HG03439 (cell line): Measurements from ENCODE around the gene CRACR2A.

Experiments
- ATAC-seq: cut with Tn5 transposase; IDR thresholded peaks from one replicate; pipeline ENCODE4 v1.9.1; 2021; ENCODE audit warnings: mild to moderate bottlenecking, moderate library complexity; ENCODE audit not compliant: unreplicated experiment

Gene CRACR2A, protein sequence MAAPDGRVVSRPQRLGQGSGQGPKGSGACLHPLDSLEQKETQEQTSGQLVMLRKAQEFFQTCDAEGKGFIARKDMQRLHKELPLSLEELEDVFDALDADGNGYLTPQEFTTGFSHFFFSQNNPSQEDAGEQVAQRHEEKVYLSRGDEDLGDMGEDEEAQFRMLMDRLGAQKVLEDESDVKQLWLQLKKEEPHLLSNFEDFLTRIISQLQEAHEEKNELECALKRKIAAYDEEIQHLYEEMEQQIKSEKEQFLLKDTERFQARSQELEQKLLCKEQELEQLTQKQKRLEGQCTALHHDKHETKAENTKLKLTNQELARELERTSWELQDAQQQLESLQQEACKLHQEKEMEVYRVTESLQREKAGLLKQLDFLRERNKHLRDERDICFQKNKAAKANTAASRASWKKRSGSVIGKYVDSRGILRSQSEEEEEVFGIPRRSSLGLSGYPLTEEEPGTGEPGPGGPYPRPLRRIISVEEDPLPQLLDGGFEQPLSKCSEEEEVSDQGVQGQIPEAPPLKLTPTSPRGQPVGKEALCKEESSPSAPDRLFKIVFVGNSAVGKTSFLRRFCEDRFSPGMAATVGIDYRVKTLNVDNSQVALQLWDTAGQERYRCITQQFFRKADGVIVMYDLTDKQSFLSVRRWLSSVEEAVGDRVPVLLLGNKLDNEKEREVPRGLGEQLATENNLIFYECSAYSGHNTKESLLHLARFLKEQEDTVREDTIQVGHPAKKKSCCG

DNA sequence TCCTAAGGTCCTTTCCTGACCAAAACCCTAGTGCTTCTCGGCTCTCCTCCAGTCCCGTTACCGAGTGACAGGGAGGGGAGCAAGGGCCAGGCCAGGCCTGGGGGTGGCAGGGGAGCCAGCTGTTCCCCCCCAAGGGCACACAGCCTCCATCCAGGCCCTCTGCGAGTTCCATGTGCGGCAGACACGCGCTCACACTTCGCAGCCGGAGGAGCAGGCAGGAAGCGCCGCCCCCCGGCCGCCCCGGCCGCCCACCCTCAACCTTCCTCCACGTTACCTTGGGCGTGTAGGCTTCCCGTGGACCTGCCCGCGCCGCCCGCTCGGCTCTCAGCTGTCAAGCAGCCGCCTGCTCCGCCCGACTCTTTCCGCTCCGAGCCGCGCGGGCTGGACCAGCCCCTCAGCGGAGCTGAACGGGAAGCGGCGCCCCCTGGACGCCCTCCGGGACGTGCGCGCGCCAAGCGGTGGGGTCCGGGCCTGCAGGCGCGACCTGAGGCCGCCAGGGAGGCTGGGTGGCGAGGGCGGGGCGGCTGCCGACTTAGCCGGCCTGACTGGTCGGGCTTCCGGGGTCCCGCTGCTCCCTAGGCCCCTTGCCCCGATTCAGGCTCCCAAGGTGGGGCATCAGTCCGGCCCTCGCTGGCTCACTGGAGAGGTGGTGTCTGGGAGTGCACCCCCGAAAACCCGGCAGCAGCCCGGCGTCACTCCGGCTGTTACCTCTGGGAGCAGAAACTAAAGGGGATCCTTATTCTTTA is at the start of gene CRACR2A:
Gene CRACR2A, minus strand, starts transcription at position 369 of the 746 bp plus-strand sequence. CDS start 56,110 bp downstream, outside the sequence.
- peak; percentile 88 for ATAC-seq

- ATAC-seq: no peak
Observed at GRCh38 chr12:3797531-3798048, 44.7 kb upstream of the CRACR2A start.

GRCh38 chr12:3795492-3796133 is 42.7 kb upstream of the CRACR2A start:
- ATAC-seq: no peak

- no peak for ATAC-seq
Observed at GRCh38 chr12:3795066-3795465, 42.2 kb upstream of the CRACR2A start.

DNA sequence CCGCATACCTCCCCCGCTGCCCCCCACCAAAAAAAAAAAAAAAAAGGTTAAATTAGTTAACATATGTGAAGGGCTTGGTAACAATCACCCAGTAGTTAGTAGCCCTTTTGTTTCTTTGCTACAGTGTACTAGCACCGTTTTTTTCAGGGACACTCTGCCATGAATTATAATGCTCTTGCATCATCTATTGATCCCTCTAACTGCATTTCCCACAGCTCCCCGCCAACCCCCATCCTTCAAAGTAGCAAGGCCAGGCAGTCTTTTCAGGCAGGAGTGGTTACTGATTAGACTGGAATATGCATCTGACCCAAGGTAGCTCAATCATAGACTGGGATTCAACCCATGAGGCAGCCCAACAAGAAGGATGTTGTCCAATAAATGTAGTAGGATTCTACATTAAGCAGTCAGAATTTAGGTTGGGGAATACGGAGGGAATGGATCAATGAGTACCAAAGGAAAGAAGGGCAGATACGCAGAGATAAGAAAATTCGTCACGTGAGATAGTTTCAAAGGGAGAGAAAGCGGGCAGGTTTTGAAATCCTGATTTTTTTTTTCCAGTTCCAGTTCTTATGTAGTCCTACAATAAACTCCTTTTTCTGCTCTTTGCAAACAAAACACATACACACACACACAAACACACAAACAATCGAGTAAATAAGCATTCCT is 39.8 kb upstream of the CRACR2A start:
- no peak for ATAC-seq

DNA sequence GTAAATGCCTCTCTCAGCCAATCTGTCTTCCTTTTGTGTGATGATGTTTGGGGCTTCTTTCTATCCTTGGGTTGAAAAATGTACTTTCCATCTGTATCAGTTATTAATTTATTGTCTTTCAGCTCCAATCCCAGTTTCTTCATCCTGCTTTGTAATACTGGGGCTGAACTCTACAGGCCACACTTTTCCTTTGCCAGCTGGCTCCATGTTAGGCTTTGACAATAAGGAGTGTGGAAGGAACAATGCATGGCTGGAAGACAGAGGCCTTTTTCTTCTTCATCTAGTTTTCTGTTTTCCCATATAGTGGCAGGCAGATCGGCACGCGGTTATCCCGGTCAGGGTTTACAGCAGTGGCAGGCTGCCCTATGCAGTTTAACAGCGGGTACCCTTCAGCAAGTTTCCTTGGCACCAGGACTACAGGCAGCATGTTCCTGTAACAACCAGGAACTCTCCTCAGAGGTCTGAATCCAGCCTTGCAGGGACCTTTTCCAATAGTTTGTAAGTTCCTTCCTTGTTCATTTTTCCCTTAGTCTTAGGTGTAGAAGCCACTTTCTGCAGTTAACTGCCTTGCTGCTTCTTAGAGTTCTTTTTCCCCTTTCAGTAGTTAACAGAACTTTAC is 38.5 kb upstream of the CRACR2A start:
- no peak for ATAC-seq

GRCh38 chr12:3790642-3791041 is 37.7 kb upstream of the CRACR2A start:
- ATAC-seq: no peak

- ATAC-seq: no peak
Observed at GRCh38 chr12:3789838-3790237, 36.9 kb upstream of the CRACR2A start.

DNA sequence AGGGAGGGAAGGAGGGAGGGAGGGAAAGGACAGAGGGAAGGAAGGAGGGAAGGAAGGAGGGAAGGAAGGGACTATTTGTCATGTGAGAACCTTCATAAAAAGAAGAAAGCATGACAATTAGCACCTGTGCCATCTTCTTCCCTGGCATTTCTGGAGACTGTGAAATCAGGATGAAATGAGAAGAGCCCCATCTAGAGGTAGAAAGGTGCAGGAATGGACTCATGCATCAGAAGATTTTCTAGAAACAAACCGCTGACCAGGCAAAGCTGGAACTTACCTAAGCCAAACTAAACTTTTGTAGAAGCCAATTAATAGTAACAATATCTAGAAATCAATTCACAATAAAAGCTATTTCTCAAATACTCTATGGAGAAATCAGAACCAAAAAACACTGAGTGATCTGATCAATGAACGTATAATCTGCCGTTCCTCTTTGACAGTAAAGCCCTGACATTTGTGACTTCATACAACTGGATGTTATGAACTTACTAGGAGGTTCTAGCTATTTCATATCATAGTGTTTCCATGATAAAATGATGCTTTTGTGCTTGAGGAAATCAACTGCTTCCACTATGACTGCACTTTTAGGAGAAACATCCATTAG is 24.4 kb upstream of the CRACR2A start:
- no peak for ATAC-seq

- ATAC-seq: no peak
Observed at GRCh38 chr12:3775385-3776035, 22.6 kb upstream of the CRACR2A start.

GRCh38 chr12:3772380-3772779 is 19.5 kb upstream of the CRACR2A start:
- ATAC-seq: no peak

DNA sequence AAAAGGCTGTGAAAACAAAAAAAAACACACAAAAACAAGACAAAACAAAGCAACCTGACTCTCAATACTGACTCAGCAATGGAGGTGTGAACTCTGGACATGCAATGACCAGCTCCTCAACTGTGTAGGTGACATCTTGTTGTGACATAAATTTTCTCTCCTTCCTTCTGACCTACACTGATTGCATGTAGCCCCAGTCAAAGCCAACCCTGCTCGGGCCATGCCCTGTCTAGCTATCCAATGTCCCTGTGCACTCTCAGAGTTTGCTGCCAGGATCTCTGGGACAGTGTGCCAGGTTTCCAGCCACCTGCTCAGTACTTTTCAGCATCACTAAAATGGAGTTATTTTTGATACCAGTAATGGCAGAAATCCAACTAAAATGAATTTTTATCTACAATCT is 18.9 kb upstream of the CRACR2A start:
- no peak for ATAC-seq

DNA sequence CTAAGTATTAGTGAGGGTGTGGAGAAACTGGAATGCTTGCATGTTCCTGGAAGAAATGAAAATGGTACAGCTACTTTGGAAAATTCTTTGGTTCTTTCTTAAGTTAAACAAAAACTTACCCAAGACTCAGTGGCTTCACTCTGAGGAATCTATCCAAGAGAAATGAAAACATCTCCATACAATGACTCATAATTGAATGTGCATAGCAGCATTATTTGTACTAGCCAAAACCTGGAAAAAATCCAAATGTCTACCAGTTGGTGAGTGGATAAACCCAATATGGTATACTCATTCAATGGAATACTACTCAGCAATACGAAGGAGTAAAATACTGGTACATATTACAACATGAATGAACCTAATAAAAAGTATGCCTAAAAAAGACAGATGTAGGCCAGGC is 18.0 kb upstream of the CRACR2A start:
- no peak for ATAC-seq

DNA sequence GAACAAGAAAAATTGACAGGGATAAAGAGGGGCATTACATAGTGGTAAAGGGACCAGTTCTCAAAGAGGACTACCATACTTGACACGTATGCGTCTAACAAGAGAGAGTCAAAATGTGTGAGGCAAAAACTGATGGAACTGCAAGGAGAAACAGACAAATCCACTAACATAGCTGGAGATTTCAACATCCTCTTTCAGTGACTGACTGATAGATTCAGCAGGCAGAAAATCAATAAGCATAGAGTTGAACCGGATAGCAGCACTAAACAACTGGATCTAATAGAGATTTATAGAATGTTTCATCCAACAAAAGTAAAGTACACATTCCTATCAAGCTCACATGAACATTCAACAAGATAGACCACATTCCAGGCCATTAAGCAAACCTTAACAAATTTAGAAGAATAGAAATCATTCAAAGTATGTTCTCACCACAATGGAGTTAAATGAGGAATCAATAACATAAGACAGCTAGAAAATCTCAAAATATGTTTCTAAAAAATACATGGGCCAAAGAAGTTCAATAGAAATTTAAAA is 16.1 kb upstream of the CRACR2A start:
- ATAC-seq: no peak

DNA sequence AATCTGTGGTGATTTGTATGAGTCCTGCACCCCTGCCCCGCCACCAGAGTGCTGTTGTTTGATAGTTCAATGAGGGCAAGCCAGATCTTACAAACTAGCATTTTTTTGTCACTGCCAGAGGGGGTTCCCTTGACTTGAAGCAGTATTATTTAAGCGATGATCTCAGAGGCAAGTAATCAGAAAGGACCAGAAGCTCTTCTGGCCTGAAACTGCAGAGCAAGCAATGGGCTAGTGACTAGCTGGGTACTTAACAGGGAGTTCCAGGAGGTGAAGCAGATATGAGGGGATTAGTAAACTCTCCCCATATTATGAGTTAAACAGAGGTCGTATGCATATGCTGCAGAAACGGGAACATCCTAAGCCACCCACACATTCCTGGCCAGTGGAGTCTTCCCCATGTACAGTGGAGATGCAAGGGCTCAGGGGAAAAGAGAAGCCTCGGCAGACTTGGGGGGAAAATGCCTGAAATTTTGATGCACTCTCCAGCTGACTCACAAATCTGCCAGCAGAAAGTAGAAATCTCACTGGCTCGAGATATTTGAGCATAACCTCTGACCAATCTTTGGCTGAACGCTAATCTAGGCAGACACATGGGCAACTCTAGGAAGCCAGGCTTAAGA is 8.3 kb upstream of the CRACR2A start:
- ATAC-seq: no peak

GRCh38 chr12:3759878-3760277 is 7.0 kb upstream of the CRACR2A start:
- ATAC-seq: no peak

DNA sequence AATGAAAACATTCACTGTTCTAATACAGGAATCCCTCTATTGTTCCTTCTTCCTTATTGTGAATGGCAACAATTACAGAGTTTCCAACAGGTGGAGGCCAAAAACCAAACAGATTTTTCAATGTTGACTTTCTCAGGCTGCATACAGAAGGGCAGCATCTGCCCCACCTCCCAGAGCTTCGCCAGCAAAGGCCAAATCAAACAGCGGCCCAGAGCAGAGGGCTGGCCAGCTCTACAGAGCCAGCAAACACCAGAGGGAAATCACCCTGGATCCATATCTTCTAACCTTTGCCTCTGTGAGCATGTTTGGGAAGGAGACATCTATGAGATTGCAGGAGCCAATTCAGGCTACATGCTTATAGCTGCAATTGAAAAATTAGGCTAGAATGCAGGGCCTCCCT is 4.4 kb upstream of the CRACR2A start:
- no peak for ATAC-seq

GRCh38 chr12:3755898-3756297 is 3.0 kb upstream of the CRACR2A start:
- ATAC-seq: no peak
